Testis (tissue), 3 donors: ENCODE data around the gene PIEZO1. TPM values are rescaled to one million over a fixed set of nuclear protein-coding genes. Genes with fewer than 3 reads are reported as not detected.
"Not testable (repeated sequence)": the region's sequence is repeated elsewhere in the genome, so short reads cannot be mapped to it uniquely, and the experiment has no call there.

Source experiments
- DNase-seq: peaks from one replicate; pipeline ENCODE4 v3.0.0-alpha.2; 2019
- H3K27ac ChIP-seq, 2 donors: fragments of 200-600 bp; sonication (generic); one replicate each; pipeline ENCODE4 v1.5.1; 2019
- H3K27me3 ChIP-seq: fragments of 200-600 bp; sonication (generic); one replicate; pipeline ENCODE4 v1.5.1; 2019
- H3K36me3 ChIP-seq: fragments of 200-600 bp; sonication (generic); one replicate; pipeline ENCODE4 v1.5.1; 2017; ENCODE audit warnings: low read depth; ENCODE audit errors: missing control alignments
- H3K4me1 ChIP-seq: fragments of 200-600 bp; sonication (generic); one replicate; pipeline ENCODE4 v1.5.1; 2019
- H3K4me3 ChIP-seq, 2 donors: fragments of 200-600 bp; sonication (generic); one replicate each; pipeline ENCODE4 v1.5.1; 2017 to 2019
- H3K9me3 ChIP-seq: fragments of 200-600 bp; sonication (generic); one replicate; pipeline ENCODE4 v1.5.1; 2017
- POLR2A ChIP-seq: fragments of 450-650 bp; IDR thresholded peaks from one replicate; pipeline ENCODE4 v1.6.1; 2017; ENCODE audit warnings: antibody characterized with exemption, mild to moderate bottlenecking, moderate library complexity
- WGBS, 2 donors: methylation state at CpG; one replicate each; pipeline ENCODE4 v1.1.5; 2018; 5-methylcytosine and 5-hydroxymethylcytosine counted together
- intact Hi-C: fragments of 100-400 bp; cut with DNase I; formaldehyde crosslinking; loops from one replicate; pipeline ENCODE4 v1.15.1; 2023; ENCODE audit warnings: low total_unique reads
- polyA plus RNA-seq: library from polyadenylated mRNA; stranded (reverse); fragments of 350-450 nt; fragmentation: Illumina TruSeq; extraction: RNeasy Lipid Tissue Mini Kit (QIAGEN cat#74804); gene quantifications from one replicate; pipeline ENCODE4 v1.2.3, GENCODE V29; 2014; ENCODE audit warnings: low read depth, low replicate concordance; ENCODE audit not compliant: insufficient read depth
- total RNA-seq, 2 donors: library from RNA; depleted of rRNA; stranded (reverse); fragments of >200 nt; gene quantifications; one replicate each; pipeline ENCODE4 v1.2.3, GENCODE V29; 2016
- TF ChIP-seq, protein P1 (sequence below), 3 experiments: fragments of 450-650 bp in 2 of 3; fragments of 200-600 bp in 1 of 3; sonication (generic) in 1 of 3; IDR thresholded peaks; one replicate each; pipeline ENCODE4 v1.5.1; 2016 to 2019; ENCODE audit warnings: antibody characterized with exemption in 3 of 3, mild to moderate bottlenecking in 2 of 3, moderate library complexity in 1 of 3

PIEZO1 gene
- total and polyA plus RNA-seq, 3 donors from 2014 or later: 24.2 to 44.5 (median 40.7) TPM

DNA sequence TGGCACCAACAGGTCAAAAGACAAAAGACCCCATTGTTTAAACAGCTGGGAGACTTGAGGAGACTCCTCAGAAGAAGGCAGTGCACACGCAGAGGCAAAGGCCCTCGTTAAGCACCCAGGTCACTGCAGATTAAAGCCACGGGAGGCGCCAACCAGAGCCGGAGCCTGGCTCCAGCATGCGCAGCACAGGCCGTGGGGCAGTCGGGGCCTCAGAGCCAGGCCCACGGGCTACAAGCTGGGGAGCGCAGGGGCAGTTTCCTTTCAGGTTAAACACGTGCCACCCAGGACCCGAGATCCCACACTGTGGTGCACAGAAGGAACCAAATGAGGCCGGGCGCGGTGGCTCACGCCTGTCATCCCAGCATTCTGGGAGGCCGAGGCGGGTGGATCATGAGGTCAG lies 9.2 kb downstream of the PIEZO1 start:
- 74 to 78% methylated on average over 17 to 18 of the region's 18 CpGs for WGBS, 2 donors

DNA sequence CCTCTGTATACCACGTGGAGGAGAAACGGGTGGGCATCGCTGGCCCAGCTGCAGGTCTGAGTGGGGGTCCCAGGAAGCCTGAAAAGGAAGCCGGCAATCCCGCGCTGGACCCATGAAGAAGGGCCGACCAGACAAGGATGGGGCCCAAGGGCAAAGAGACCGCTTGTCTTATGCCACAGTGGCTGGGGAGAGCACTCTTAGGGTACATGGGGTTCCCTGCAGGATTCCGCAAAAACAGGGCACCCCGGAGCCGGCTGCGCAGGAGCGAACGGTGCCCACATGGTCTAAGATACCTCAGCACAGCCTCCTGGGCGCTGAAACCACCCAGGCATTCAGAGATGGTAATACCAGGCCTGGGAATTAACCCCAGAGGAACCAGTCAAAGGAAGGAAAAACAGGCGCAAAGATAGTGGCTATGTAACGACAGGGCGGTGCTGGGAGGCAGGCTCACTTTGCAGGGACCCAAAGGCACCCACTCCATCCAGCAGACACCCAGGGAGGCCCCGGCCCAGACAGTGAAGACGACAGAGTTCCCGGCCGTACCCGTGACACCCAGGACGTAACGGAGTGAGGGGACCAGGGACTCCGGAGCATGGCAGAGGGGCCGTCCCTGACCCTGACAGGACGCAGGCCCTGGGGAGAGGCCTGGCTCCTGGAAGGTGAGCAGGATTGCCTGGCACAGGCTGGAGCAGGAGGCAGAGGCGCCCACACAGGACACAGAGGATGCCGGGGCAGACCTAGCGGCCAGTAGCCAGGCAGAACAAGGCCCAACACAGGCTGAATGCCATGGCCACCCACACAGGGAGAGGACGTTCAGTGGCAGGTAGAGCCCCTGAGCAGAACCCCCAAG lies 10.3 kb downstream of the PIEZO1 start:
- intact Hi-C loops: no loop called here
- Histone ChIP-seq H3K27me3 (no peaks in the 10 kb centered on the region), H3K4me1 (peaks cover 35% of the 10 kb centered on the region), H3K9me3 (no peaks in the 10 kb centered on the region), H3K4me3 (no peak overlapping the region), H3K27ac (no peak overlapping the region), H3K36me3 (no peaks in the 10 kb centered on the region)
- DNase-seq: no peak
- no peak for TF ChIP-seq POLR2A
- TF ChIP-seq, protein P1, sequence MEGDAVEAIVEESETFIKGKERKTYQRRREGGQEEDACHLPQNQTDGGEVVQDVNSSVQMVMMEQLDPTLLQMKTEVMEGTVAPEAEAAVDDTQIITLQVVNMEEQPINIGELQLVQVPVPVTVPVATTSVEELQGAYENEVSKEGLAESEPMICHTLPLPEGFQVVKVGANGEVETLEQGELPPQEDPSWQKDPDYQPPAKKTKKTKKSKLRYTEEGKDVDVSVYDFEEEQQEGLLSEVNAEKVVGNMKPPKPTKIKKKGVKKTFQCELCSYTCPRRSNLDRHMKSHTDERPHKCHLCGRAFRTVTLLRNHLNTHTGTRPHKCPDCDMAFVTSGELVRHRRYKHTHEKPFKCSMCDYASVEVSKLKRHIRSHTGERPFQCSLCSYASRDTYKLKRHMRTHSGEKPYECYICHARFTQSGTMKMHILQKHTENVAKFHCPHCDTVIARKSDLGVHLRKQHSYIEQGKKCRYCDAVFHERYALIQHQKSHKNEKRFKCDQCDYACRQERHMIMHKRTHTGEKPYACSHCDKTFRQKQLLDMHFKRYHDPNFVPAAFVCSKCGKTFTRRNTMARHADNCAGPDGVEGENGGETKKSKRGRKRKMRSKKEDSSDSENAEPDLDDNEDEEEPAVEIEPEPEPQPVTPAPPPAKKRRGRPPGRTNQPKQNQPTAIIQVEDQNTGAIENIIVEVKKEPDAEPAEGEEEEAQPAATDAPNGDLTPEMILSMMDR (IDR thresholded peaks at IDR 0.05): no peak
- 92 to 95% methylated on average over 28 to 32 of the region's 32 CpGs for WGBS, 2 donors

More for the DNA sequence above, 9.2 kb downstream of the PIEZO1 start:
- Histone ChIP-seq H3K27me3 (no peaks in the 10 kb centered on the region), H3K9me3 (no peaks in the 10 kb centered on the region), H3K4me3 (no peak overlapping the region), H3K4me1 (peaks cover 31% of the 10 kb centered on the region), H3K27ac (no peak overlapping the region), H3K36me3 (no peaks in the 10 kb centered on the region)
- intact Hi-C loops: no loop called here
- TF ChIP-seq, protein P1 (IDR thresholded peaks at IDR 0.05): no peak
- no peak for TF ChIP-seq POLR2A
- DNase-seq: no peak

DNA sequence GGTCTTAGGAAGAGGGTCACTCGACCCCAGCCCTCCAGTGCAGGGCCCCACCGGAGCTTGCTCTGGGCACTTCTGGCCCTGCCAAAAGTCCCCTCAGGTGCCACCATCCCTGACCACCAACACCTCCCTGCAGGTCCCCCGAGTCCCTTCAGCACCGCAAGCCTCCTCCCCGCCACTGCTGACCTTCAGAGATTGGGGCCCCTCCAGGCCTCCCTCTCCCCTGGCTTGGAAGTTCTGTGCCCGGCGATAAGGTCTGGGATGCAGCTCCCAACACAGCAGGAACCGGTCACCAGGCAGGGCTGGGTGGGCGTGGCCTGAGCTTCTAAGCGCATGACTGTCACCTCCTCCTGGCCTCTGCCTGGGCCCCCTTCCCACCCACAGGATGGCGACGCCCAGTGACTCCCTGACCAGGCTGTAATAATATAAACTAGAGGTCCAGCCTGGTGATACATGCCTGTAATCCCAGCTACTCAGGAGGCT lies 11.2 kb downstream of the PIEZO1 start:
- intact Hi-C loops: no loop called here
- WGBS, 2 donors: 72% methylated on average over 12 of the region's 12 CpGs; no CpG with 5 or more reads in 1 of the 2 donors
- no peak for TF ChIP-seq POLR2A
- TF ChIP-seq, protein P1 (IDR thresholded peaks at IDR 0.05): no peak
- Histone ChIP-seq H3K36me3 (no peaks in the 10 kb centered on the region), H3K9me3 (no peaks in the 10 kb centered on the region), H3K27me3 (no peaks in the 10 kb centered on the region), H3K27ac (no peak overlapping the region), H3K4me3 (no peak overlapping the region), H3K4me1 (peaks cover 29% of the 10 kb centered on the region)
- DNase-seq: no peak

DNA sequence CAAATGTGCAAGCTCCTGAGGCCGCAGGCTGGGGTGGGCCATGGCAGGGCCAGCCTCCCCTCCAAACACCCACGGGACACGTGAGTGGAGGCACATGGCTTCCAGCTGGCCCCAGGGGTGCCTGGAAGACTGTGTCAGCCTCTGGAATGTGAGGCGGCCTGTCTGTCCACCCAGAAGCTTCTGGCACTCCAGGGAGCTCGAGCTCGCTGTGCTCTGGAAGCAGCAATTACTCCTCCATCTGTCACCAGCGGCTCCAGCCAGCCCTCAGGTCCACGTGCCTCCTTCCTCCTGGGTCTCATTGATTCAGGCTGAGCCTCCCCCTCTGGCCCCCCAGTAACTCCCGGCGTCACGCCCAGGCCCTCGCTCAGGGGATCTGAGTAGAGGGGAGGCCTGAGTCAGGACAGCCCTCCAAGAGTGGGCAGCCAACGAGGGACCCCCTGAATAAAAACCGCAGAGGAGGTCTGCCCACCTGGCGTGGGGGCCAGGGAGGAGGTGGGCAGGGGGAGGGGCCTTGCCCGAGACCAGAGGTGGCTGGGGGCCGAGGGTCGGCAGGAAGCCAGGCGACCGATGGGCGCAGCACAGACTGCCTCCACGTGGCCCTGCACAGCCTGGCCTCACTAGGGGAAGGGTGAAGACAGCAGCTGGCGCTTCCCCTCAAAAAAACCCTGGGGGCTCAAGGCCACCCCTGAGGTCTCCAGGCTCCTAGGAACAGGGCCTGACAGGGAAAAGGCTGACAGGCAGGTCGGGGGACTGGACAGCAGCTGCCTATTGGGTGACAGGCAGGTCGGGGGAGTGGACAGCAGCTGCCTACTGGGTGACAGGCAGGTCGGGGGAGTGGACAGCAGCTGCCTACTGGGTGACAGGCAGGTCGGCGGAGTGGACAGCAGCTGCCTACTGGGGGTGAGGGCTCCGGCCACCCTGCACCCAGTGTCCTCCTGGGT lies 11.9 kb downstream of the PIEZO1 start:
- TF ChIP-seq, protein P1 (IDR thresholded peaks at IDR 0.05): no peak
- Histone ChIP-seq H3K36me3 (no peaks in the 10 kb centered on the region), H3K9me3 (no peaks in the 10 kb centered on the region), H3K4me3 (no peak overlapping the region), H3K4me1 (peaks cover 36% of the 10 kb centered on the region), H3K27me3 (no peaks in the 10 kb centered on the region), H3K27ac (no peak overlapping the region)
- DNase-seq: peak; percentile 78
- WGBS, 2 donors: 47 to 66% methylated on average over 11 to 29 of the region's 29 CpGs
- intact Hi-C loops: no loop called here

DNA sequence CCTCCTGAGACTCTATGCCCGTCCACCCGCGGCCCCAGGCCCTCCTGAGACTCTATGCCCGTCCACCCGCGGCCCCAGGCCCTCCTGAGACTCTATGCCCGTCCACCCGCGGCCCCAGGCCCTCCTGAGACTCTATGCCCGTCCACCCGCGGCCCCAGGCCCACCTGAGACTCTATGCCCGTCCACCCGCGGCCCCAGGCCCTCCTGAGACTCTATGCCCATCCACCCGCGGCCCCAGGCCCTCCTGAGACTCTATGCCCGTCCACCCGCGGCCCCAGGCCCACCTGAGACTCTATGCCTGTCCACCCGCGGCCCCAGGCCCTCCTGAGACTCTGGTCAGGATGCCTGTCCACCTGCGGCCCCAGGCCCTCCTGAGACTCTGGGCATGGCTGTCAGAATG lies 13.2 kb downstream of the PIEZO1 start:
- H3K27ac ChIP-seq, H3K4me3 ChIP-seq, H3K9me3 ChIP-seq, DNase-seq, H3K27me3 ChIP-seq, intact Hi-C loops, H3K36me3 ChIP-seq: not testable (repeated sequence)
- 100% methylated on average over 4 to 17 of the region's 23 CpGs for WGBS, 2 donors
- peaks cover 40% of the 10 kb centered on the region for H3K4me1 ChIP-seq
